Osteocyte (in vitro differentiated cells): ENCODE data around the gene ARTN. TPM values are rescaled to one million over a fixed set of nuclear protein-coding genes. Genes with fewer than 3 reads are reported as not detected.

Source experiments
- DNase-seq: peaks from one replicate; pipeline ENCODE4 v3.0.0; 2021; ENCODE audit warnings: mixed read lengths; ENCODE audit not compliant: unreplicated experiment; ENCODE audit errors: extremely low spot score
- H3K27ac Mint-ChIP-seq: one replicate; pipeline ENCODE4 v1.8.0; 2021; ENCODE audit warnings: mild to moderate bottlenecking, mixed read lengths; ENCODE audit not compliant: unreplicated experiment
- H3K27me3 Mint-ChIP-seq: one replicate; pipeline ENCODE4 v1.8.0; 2021; ENCODE audit warnings: mixed read lengths; ENCODE audit not compliant: unreplicated experiment
- H3K36me3 Mint-ChIP-seq: one replicate; pipeline ENCODE4 v1.8.0; 2021; ENCODE audit warnings: mixed read lengths; ENCODE audit not compliant: unreplicated experiment
- H3K4me1 Mint-ChIP-seq: one replicate; pipeline ENCODE4 v1.8.0; 2021; ENCODE audit warnings: mixed read lengths; ENCODE audit not compliant: unreplicated experiment
- H3K4me3 Mint-ChIP-seq: one replicate; pipeline ENCODE4 v1.8.0; 2021; ENCODE audit warnings: mild to moderate bottlenecking, moderate library complexity, mixed read lengths; ENCODE audit not compliant: unreplicated experiment
- H3K9me3 Mint-ChIP-seq: one replicate; pipeline ENCODE4 v1.8.0; 2021; ENCODE audit warnings: mixed read lengths; ENCODE audit not compliant: unreplicated experiment
- total RNA-seq: library from RNA; stranded (reverse); gene quantifications from 2 replicates; pipeline ENCODE4 v1.2.1, GENCODE V29; 2021
- TF ChIP-seq, protein P1 (sequence below): fragments of 200-600 bp; sonication (generic); IDR thresholded peaks from 2 replicates; pipeline ENCODE4 v1.5.0; 2021; ENCODE audit warnings: antibody characterized with exemption, mild to moderate bottlenecking, moderate library complexity

ARTN gene
- total RNA-seq, 1 donor from 2014 or later, result 1.1 TPM

DNA sequence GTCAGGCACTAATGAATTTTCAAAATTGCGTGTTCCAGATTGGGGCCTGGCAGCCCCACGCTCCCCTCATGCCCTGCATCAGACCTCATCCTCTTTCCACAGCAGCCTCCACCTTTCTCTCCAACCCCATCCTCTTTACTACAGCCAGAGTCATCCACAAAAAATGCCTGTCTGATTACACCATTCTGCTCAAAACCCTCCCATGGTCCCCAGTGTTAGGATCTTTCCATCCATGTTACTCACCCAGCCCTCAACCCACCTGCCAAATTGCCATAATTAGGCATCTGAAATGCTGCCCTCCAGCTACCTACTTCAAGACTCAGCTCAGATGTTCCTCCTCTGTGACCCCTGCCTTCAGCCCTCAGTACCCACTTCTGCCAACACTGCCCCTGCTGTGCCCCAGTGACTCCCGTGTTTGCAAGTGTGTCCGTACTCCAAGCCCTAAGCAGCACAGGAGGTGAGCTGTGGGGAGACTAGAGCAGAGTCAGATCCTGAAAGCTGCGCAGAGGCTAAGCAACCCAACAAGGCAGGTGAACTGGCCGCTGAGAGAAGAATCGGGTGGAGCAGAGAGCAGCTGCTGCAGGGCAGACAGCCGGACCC is 715 bp upstream of the ARTN start:
- H3K4me3 Mint-ChIP-seq, result peak overlapping the region; percentile 67
- peak overlapping the region; percentile 54 for H3K27ac Mint-ChIP-seq
- peaks cover 27% of the 10 kb centered on the region for H3K4me1 Mint-ChIP-seq
- no peak for DNase-seq
- H3K36me3 Mint-ChIP-seq, result peaks cover 4% of the 10 kb centered on the region
- H3K27me3 Mint-ChIP-seq, result no peaks in the 10 kb centered on the region
- TF ChIP-seq, protein P1, sequence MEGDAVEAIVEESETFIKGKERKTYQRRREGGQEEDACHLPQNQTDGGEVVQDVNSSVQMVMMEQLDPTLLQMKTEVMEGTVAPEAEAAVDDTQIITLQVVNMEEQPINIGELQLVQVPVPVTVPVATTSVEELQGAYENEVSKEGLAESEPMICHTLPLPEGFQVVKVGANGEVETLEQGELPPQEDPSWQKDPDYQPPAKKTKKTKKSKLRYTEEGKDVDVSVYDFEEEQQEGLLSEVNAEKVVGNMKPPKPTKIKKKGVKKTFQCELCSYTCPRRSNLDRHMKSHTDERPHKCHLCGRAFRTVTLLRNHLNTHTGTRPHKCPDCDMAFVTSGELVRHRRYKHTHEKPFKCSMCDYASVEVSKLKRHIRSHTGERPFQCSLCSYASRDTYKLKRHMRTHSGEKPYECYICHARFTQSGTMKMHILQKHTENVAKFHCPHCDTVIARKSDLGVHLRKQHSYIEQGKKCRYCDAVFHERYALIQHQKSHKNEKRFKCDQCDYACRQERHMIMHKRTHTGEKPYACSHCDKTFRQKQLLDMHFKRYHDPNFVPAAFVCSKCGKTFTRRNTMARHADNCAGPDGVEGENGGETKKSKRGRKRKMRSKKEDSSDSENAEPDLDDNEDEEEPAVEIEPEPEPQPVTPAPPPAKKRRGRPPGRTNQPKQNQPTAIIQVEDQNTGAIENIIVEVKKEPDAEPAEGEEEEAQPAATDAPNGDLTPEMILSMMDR, result no peak
- no peaks in the 10 kb centered on the region for H3K9me3 Mint-ChIP-seq

DNA sequence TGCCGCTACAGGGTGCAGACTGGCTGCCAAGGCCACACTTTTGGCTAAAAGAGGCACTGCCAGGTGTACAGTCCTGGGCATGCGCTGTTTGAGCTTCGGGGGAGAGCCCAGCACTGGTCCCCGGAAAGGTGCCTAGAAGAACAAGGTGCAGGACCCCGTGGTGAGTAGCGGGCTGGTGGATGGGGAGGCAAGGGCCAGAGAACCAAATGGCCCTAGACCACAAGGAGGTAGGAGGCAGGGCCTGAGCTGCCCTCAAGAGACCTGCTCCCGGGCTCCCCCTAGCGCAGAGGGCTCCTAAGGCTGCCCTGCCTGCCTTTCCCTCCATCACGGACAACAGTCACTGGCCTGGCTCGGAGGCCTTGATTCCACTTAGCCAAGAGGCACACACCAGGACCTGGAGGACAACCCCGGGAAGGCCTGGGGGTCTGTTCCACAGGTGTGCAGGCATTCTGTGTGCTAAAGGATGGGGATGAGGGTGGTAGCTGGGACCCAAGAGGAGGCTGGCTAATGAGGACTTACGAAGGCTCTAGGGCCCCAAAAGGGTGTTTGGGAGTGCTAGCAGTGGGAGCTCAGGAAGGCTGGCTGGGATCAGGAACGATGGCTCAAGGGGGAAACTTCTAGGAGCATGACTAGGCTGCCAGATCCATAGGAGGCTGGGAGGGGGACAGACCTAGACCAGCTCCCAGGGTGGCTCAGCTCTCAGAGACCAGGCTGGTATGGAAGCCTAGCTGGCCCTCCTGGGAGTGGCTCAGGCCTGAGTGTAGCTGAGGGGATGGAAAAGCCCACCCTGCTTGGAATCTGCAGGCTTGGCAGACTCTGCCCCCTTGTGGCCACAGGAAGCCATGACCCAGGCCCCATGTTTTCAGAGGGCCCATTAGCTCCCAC is 742 bp downstream of the ARTN start:
- peaks cover 4% of the 10 kb centered on the region for H3K36me3 Mint-ChIP-seq
- TF ChIP-seq, protein P1, result peak; percentile 92
- DNase-seq, result no peak
- H3K9me3 Mint-ChIP-seq, result no peaks in the 10 kb centered on the region
- H3K27ac Mint-ChIP-seq, result peak overlapping the region; percentile 41
- H3K4me3 Mint-ChIP-seq, result peak overlapping the region; percentile 58
- no peaks in the 10 kb centered on the region for H3K27me3 Mint-ChIP-seq
- H3K4me1 Mint-ChIP-seq, result peaks cover 27% of the 10 kb centered on the region

DNA sequence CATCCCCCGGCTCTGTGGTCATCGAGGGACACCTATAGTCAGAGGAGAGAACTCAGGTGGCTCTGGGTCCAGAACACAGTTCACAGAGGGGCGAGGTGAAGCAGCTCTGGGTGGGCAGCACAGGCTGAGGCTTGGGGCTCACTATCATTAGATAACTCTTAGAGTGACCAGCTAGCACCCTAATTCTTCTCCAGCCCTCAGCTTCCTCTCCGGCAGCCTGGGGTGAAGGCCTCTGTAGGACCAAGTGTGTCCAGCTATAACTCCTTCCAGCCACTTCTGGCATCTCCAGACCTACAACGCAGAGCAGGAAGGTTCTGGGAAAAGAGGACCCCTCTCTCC is 1.4 kb downstream of the ARTN start:
- Mint-ChIP-seq H3K27me3 (peaks cover 3% of the 10 kb centered on the region), H3K4me3 (peak overlapping the region; percentile 45), H3K36me3 (no peaks in the 10 kb centered on the region), H3K27ac (no peak overlapping the region), H3K4me1 (peaks cover 22% of the 10 kb centered on the region), H3K9me3 (no peaks in the 10 kb centered on the region)
- DNase-seq, result no peak
- TF ChIP-seq, protein P1, result peak; percentile 11

DNA sequence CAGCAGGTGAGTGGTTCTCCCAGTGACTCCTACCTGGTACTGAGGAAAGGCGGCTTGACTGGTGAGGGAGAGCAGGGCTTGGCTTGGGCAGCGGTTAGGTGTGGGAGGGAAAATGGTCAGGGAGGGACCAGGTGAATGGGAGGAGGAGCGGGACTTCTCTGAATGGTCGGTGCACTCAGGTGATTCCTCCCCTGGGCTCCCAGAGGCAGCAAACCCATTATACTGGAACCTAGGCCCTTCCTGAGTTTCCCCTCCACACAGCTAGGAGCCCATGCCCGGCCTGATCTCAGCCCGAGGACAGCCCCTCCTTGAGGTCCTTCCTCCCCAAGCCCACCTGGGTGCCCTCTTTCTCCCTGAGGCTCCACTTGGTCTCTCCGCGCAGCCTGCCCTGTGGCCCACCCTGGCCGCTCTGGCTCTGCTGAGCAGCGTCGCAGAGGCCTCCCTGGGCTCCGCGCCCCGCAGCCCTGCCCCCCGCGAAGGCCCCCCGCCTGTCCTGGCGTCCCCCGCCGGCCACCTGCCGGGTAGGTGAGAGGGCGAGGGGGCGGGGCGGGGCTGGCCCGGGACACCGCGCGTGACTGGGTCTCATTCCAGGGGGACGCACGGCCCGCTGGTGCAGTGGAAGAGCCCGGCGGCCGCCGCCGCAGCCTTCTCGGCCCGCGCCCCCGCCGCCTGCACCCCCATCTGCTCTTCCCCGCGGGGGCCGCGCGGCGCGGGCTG is 2.3 kb downstream of the ARTN start:
- H3K27ac Mint-ChIP-seq, result no peak overlapping the region
- H3K9me3 Mint-ChIP-seq, result no peaks in the 10 kb centered on the region
- H3K4me1 Mint-ChIP-seq, result peaks cover 22% of the 10 kb centered on the region
- H3K4me3 Mint-ChIP-seq, result no peak overlapping the region
- TF ChIP-seq, protein P1, result no peak
- DNase-seq, result no peak
- H3K36me3 Mint-ChIP-seq, result no peaks in the 10 kb centered on the region
- peaks cover 3% of the 10 kb centered on the region for H3K27me3 Mint-ChIP-seq
